Dermis blood vessel endothelial cell (primary cell): ENCODE data around the gene FCHSD1. TPM values are rescaled to one million over a fixed set of nuclear protein-coding genes. Genes with fewer than 3 reads are reported as not detected.
A peak's percentile ranks its signal among the peaks of the same experiment; 100 is the strongest.

Experiments used
- DNase-seq: peaks from one replicate; pipeline ENCODE4 v3.0.0; 2010
- total RNA-seq: library from RNA; depleted of rRNA; stranded (reverse); fragments of >200 nt; gene quantifications from 2 replicates; pipeline ENCODE4 v1.2.3, GENCODE V29; 2014

FCHSD1 gene
- total RNA-seq, 1 donor from 2014 or later, result 24.0 TPM

DNA sequence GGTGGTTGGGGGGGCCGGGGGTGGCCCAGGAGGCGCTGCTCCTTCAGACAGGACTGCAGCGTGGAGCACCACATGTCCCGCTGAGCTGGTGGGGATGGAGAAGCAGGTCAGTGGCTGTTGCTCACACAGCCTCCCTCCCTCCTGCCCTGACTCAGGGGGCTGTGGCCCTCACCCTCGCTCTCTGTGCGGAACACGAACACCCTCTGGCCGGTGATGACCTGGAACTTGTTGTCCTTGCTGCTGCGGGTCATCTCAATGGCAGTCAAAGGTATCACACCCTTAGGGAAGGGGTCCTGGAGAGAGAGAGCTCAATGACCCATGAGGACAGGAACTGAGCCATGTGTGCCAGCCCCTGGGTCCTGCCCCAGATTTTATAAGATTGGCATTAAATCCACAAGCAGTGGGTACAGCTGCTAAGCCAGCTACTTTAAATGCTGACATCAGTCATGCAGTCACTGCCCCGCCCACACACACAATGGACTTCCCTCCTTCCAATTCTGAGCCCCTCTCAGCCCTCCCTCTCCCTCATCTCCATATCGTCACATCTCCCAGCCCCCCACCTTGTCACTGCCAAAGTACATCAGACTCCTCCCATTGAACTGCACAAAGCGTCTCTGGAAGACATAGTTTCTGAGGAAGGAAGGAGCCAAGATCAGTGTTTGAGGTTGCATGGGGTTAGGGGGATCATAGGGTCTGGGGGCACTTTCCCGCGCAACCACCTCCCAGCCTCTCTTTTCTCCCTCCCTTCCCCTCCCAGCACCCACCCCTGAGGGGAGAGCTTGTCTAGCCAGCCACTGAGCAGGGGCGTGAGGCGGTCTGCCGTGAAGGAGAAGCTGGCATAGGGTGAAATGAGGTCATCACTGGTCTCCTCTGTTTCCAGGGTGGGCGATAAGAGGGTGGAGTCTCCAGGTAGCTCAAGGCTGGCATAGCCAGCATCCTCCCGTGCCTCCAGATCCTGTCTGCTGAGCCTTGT lies 21.9 kb upstream of the FCHSD1 start:
- DNase-seq, result peak; percentile 31

DNA sequence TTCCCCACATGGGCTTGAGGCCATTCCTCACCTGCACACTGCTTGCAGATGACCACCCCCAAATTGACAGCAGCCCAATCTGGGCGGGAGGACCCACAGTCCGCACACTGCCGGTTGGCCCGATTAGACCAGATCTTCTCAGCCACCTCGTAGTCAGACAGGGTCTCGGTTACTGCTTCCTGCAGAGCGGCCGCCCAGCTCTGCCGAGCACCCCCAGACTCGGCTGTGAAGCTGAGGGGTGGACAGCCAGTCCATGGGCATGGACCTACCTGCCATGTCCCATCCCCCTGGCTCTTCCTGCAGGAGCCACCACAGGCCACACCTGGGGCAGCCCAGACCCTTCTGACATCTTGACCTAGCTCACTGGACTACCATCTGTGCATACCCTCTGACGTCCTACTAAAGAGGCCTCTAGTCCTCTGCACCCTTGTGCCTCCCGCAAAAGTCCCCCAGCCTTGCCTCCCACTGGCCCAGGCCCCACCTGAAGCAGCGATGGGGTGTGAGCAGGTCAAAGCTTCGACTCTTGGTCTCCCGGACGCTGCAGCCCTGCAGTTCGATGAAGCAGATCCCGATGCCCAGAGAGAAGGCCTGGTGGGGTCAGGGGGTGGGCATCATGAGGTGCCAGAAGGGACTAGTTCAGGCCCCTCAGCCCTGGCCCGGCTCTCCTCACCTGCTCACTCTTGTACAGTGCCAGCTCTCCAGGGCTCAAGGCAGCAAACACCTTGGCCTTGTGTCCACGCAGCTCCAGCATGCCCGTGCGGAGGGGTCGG lies 21.0 kb upstream of the FCHSD1 start:
- no peak for DNase-seq

DNA sequence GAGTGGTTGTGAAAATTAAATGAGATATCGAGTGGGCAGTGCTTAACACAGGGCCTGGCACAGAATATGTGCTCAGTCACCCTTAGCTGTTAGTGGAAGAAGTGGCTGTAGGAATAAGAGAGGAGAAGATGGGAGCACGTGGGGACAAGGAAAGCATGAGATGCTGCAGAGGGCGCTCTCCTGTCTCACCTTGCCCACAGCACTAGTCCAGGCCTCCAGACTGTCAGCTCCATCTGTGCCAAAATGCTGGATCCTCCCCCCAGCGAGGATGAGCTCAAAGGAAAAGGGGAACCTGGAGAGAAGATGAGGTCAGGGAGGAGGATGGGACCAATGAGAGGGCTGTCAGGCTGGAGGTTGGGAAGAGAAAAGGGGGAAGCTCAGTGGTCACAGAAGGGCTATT lies 18.3 kb upstream of the FCHSD1 start:
- no peak for DNase-seq

GRCh38 chr5:141668601-141669265 lies 17.5 kb upstream of the FCHSD1 start:
- no peak for DNase-seq

GRCh38 chr5:141665995-141666940 lies 15.1 kb upstream of the FCHSD1 start:
- no peak for DNase-seq

DNA sequence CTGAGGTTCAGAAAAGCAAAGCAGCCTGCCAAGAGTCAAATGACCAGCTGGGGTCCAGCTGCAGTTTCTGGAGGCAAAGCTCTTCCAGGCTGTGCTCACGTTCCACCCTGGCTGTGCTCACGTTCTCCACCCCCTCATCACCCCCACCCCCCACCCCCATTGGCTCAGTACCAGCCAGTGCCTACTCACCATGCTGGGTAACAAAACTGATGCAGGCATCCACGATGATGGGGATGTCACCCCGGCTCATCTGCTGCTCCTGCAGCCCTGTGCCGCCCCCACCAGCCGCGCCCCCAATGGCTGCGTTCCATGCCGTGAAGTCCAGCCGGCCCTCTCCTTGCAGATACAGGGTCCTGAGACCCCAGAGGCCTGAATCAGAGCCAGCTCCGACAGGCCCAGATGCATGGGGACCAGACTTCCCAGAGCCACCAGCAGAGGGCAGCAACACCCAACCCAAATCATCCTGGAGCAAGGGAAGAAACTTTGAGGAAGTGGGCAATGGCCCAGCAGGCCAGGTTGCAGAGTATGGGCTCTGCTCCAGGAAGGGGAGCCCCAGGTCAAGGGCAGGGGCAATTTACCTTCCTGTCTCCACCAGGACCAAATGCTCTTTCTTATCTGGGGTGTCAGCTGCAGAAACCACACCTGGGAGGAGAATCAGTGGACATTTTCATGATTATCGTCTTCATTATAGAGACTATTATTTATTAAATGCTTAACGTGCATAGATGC lies 13.7 kb upstream of the FCHSD1 start:
- DNase-seq, result peak; percentile 84

- DNase-seq, result peak; percentile 68
These were observed 12.3 kb upstream of the FCHSD1 start for GRCh38 chr5:141663506-141663905.

DNA sequence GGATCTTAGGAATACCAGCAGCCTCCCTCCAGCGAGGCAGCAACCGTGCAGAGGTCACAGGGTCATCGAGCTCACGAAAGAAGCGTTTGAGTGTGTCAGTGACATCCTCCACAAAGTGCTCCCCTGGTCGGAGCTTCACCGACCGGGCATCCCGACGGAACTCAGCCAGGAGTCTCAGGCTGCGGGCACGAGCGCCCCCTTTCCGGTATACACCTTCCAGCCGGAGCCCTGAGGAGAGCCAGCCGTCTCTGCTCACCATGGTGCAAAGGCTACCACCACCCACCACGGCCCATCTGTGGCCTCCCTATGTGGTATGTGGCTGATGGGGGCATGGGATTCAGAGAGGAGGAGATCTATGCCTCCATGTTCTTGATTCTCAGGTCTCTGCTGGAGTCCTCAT lies 10.8 kb upstream of the FCHSD1 start:
- no peak for DNase-seq

- DNase-seq, result peak; percentile 69
These were observed 6.8 kb upstream of the FCHSD1 start for GRCh38 chr5:141657937-141658545.

DNA sequence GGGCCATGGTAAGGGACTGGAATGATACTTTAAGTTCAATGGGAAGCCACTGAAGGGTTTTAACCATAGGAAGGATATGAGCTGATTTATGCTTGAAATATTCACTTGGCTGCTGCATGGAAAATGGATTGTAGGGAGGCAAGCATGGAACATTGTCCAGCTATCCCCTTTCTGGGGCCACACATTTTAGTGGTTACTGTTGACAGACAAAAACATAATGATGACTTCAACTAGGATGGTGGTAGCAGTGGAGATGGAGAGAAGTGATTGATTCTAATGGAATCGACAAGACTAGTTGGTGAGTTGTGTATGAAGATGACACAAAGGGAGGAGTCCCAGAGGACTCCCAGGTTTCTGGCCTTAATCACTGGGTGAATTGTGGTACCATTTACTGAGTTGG lies 6.2 kb upstream of the FCHSD1 start:
- no peak for DNase-seq

DNA sequence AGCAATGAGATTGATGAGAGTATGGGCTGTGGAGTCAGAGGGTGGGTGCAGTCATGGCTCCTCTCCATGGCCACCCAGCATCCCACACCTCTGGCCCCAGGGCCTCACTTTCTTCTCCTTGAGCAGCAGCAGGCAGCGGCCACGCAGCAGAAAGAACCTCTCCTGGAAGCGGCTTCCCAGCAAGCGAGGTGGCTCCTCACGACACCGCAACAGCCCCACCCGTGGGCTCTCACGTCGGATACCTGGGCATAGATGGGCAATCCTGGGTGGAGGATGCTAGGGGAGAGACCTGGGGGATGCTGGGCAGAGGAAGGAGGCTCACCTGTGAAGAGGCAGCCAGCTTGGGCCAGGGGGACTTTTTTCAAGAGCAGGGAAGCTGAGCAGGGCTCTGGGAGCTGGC lies 5.2 kb upstream of the FCHSD1 start:
- no peak for DNase-seq

DNA sequence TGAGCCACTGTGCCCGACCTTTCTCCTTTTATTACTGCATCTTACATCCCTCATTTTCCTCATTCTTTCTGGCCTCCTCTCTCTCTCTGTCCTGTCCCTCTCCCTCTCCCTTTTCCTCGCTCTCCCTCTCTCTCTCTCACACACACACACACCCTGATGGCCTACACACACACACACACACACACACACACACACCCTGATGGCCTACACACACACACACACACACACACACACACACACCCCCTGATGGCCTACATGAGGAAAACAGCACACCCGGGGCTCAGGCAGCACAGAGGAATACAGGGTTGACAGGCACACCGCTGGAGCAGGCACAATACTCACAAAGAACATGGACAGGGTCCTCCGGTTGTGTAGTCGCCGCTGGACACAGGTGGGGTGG lies 3.8 kb upstream of the FCHSD1 start:
- DNase-seq, result no peak

DNA sequence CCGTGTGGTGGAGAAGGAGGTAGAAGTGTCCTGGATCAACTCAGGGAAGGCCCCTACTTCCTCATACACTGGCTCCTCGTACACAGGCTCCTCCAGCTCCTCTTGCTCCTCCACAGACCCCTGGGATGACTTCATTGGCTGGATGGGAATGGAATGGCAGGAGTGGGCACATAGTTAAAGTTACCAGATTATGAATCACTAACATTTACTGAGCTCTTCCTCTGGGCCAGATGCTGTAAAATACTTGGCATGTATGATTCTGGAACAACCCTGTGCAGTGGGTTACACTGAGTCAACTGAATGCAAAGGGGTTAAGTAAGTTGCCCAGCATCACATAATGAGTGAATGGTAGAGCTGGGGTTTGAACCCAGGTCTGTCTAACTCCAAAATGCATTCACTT lies 3.1 kb upstream of the FCHSD1 start:
- no peak for DNase-seq

- DNase-seq, result no peak
These were observed 499 bp upstream of the FCHSD1 start for GRCh38 chr5:141651728-141652105.

DNA sequence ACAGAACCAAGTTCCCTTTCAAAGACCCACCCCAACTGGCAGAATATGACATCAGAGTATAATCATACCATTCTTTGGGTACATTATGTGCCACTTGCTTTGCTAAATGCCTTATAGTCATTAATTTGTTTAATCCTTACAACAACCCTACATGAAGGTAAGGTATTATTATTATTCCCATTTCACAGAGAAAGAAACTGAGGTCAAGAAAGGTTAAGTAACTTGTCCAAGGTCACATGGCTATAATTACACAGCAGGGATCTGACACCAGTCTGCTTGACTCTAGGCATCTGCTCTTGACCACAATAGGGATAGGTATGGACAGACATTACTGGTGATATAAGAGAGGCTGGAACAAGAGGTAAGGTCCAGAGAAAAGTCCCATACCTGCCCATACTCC lies 1.2 kb downstream of the FCHSD1 start:
- no peak for DNase-seq

DNA sequence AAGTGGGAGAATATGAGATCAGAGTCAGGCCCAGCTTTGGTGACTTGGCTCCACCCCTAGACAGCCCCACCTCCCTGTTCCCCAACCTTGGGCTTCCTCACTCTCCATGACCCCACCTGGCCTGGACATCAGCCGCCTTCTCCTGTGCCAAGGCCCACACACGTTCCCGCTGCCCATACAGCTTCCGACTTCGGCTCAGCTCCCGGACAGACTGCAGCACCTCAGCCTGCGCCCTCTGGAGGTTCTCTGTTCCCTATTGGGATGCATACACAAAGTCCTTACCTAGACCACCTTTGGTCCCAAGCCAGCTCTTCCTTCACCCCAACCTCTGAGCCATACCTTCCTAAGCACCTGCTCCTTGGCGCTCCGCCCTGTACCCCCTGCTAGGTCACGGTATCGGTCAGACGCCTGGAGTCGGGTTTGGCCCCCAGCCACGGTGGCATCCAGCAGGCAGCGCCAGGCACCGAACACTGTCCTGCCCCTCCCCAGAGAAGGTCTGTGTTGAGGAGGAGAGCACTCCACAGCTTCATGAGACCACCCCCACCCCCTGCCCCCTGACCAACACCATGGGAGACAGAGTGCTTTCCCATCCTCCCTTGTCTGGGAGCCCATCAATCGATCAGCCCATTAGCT lies 2.0 kb downstream of the FCHSD1 start:
- DNase-seq, result no peak

DNA sequence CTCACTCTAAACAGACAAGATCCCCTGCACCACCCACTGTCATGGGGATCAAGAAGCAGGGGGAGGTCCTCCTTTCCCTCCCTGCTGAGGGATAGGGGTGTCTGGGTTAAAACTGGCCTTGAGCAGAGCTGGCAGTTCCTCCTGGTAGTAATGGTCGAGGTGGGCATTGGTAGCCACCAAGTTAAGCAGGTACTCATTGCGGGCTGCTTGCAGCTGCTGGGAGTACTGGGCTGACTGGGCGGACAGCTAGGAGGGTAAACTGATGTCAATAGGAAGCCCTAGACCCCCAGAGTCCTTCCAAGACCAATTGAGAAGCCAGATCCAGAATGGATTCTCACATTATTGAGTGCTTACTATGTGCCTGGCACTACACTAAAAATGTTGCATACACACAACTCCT lies 3.4 kb downstream of the FCHSD1 start:
- no peak for DNase-seq

- no peak for DNase-seq
These were observed 4.0 kb downstream of the FCHSD1 start for GRCh38 chr5:141647242-141647641.

GRCh38 chr5:141646026-141646425 lies 5.2 kb downstream of the FCHSD1 start:
- DNase-seq, result no peak

GRCh38 chr5:141641634-141642267 lies 9.5 kb downstream of the FCHSD1 start:
- DNase-seq, result peak; percentile 79
